ENCODE measurements around the gene COL18A1. TPM values are rescaled to one million over a fixed set of nuclear protein-coding genes. Genes with fewer than 3 reads are reported as not detected.
"Not testable (repeated sequence)": the region's sequence is repeated elsewhere in the genome, so short reads cannot be mapped to it uniquely, and the experiment has no call there.

Gene COL18A1
- total RNA-seq, 4 donors from 2014 or later: 97.7 to 173 (median 110) TPM

- 90% methylated on average over 6 of the region's 6 CpGs for WGBS
- Histone ChIP-seq H3K4me3 (no peak overlapping the region), H3K9me3 (no peaks in the 10 kb centered on the region), H3K36me3 (peaks cover 19 to 56% (median 51%) of the 10 kb centered on the region in 4 donors), H3K27me3 (peaks cover 0 to 3% (median 0%) of the 10 kb centered on the region in 4 donors), H3K4me1 (no peaks in the 10 kb centered on the region), H3K27ac (replicated peaks in 1 of 4) (no peak overlapping the region)
- no peak for DNase-seq (ENCODE audit: extremely low spot score)
- intact Hi-C loops (cut with DNase I): no loop called here
- TF ChIP-seq, protein P1, sequence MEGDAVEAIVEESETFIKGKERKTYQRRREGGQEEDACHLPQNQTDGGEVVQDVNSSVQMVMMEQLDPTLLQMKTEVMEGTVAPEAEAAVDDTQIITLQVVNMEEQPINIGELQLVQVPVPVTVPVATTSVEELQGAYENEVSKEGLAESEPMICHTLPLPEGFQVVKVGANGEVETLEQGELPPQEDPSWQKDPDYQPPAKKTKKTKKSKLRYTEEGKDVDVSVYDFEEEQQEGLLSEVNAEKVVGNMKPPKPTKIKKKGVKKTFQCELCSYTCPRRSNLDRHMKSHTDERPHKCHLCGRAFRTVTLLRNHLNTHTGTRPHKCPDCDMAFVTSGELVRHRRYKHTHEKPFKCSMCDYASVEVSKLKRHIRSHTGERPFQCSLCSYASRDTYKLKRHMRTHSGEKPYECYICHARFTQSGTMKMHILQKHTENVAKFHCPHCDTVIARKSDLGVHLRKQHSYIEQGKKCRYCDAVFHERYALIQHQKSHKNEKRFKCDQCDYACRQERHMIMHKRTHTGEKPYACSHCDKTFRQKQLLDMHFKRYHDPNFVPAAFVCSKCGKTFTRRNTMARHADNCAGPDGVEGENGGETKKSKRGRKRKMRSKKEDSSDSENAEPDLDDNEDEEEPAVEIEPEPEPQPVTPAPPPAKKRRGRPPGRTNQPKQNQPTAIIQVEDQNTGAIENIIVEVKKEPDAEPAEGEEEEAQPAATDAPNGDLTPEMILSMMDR (IDR thresholded peaks at IDR 0.05): no peak
- TF ChIP-seq EP300 (IDR thresholded peaks at IDR 0.05): no peak
- TF ChIP-seq POLR2AphosphoS5 (IDR thresholded peaks at IDR 0.05): no peak
- TF ChIP-seq POLR2A (IDR thresholded peaks at IDR 0.05; ENCODE audit: low read depth): no peak
These were observed 95.1 kb downstream of the COL18A1 start for GRCh38 chr21:45499970-45500577.

DNA sequence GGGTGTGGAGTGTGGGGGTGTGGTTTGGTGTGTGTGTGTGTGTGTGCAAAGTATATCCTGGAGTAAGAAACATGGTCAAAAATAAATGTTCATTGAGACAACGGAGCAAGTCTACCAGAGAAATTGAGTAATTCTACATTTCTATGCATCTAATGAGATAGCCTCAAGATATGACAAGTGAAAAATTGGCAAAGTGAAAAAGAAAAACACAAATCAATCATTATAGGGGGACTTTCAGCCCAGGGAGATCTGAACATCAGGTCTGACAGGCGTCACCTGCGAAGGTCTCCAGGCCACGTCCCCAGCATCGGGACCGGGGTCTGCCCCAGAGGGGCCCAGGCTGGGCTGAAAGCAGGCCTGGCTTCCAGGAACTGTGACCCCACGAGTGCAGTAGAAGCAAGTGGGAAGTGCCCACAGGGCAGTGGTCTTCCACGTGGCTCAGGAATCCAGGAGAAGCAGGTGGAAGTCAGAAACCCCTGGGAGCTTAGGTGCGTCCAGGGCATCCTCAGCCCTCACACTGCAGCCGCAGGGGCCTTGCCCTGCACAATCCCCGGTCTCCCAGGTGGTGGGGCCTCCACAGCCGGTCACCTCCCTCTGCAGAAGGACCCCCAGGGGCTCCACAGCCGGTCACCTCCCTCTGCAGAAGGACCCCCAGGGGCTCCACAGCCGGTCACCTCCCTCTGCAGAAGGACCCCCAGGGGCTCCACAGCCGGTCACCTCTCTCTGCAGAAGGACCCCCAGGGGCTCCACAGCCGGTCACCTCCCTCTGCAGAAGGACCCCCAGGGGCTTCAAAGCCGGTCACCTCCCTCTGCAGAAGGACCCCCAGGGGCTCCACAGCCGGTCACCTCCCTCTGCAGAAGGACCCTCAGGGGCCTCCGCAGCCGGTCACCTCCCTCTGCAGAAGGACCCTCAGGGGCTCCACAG is 96.4 kb downstream of the COL18A1 start:
- DNase-seq (ENCODE audit: extremely low spot score); intact Hi-C loops (cut with DNase I); H3K4me1 ChIP-seq; H3K27me3 ChIP-seq; H3K9me3 ChIP-seq; H3K4me3 ChIP-seq; H3K27ac ChIP-seq (replicated peaks in 1 of 4): not testable (repeated sequence)
- 89% methylated on average over 11 of the region's 20 CpGs for WGBS
- H3K36me3 ChIP-seq: peaks cover 11 to 56% (median 49%) of the 10 kb centered on the region in 4 donors

- TF ChIP-seq, protein P1 (IDR thresholded peaks at IDR 0.05): no peak
- no peak for TF ChIP-seq EP300 (IDR thresholded peaks at IDR 0.05)
- Histone ChIP-seq H3K4me1 (no peaks in the 10 kb centered on the region), H3K36me3 (peaks cover 8 to 56% (median 47%) of the 10 kb centered on the region in 4 donors), H3K4me3 (no peak overlapping the region), H3K9me3 (no peaks in the 10 kb centered on the region), H3K27ac (replicated peaks in 1 of 4) (no peak overlapping the region), H3K27me3 (peaks cover 0 to 3% (median 0%) of the 10 kb centered on the region in 4 donors)
- WGBS: 87% methylated on average over 4 of the region's 13 CpGs
- no peak for DNase-seq (ENCODE audit: extremely low spot score)
- intact Hi-C loops (cut with DNase I): no loop called here
These were observed 97.0 kb downstream of the COL18A1 start for GRCh38 chr21:45502006-45502345.

DNA sequence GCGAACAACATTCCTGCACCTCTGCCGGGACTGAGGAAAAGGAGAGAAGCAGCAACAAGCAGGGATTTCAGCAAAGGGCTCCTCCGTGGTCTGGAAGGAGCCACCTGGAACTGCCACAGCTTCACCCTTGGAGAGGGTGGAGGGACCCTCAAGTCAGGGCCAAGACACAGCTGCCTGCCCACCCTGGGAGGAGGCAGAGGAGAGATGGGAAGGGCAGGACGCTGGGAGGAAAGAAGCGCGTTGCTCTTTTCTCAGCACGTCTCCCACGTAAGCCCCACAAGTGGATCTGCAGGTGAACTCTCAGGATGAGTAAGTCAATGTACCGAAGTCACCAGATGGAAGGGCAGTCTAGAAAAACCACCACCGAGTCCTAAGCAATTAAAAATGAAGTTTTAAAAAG is 97.6 kb downstream of the COL18A1 start:
- DNase-seq (ENCODE audit: extremely low spot score): no peak
- intact Hi-C loops (cut with DNase I): no loop called here
- H3K9me3 ChIP-seq: no peaks in the 10 kb centered on the region
- H3K4me3 ChIP-seq: no peak overlapping the region
- 92% methylated on average over 10 of the region's 10 CpGs for WGBS
- no peaks in the 10 kb centered on the region for H3K4me1 ChIP-seq
- H3K27ac ChIP-seq (replicated peaks in 1 of 4): no peak overlapping the region
- H3K36me3 ChIP-seq: peaks cover 4 to 54% (median 40%) of the 10 kb centered on the region in 4 donors
- peaks cover 0 to 3% (median 0%) of the 10 kb centered on the region in 4 donors for H3K27me3 ChIP-seq
- TF ChIP-seq, protein P1 (IDR thresholded peaks at IDR 0.05): no peak
- TF ChIP-seq EP300 (IDR thresholded peaks at IDR 0.05) (no peak), POLR2AphosphoS5 (IDR thresholded peaks at IDR 0.05) (no peak), POLR2A (IDR thresholded peaks at IDR 0.05; ENCODE audit: low read depth) (no peak)

DNA sequence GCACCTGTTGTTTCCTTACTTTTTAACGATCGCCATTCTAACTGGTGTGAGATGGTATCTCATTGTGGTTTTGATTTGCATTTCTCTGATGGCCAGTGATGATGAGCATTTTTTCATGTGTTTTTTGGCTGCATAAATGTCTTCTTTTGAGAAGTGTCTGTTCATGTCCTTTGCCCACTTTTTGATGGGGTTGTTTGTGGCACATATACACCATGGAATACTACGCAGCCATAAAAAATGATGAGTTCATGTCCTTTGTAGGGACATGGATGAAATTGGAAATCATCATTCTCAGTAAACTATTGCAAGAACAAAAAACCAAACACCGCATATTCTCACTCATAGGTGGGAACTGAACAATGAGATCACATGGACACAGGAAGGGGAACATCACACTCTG is 98.3 kb downstream of the COL18A1 start:
- H3K36me3 ChIP-seq: peaks cover 0 to 48% (median 34%) of the 10 kb centered on the region in 4 donors
- WGBS: 85% methylated on average over 4 of the region's 4 CpGs
- not testable (repeated sequence) for DNase-seq (ENCODE audit: extremely low spot score)

More for the DNA sequence above, 98.3 kb downstream of the COL18A1 start:
- H3K4me1 ChIP-seq; H3K4me3 ChIP-seq; H3K9me3 ChIP-seq; intact Hi-C loops (cut with DNase I); H3K27ac ChIP-seq (replicated peaks in 1 of 4); H3K27me3 ChIP-seq: not testable (repeated sequence)
